HPDE6-E6E7 (cell line): ENCODE measurements around the gene FOXD2.
"Not testable (repeated sequence)": the region's sequence is repeated elsewhere in the genome, so short reads cannot be mapped to it uniquely, and the experiment has no call there.

ENCODE experiments used
- DNase-seq: peaks from one replicate; pipeline ENCODE4 v3.0.0; 2011; ENCODE audit warnings: missing footprints; ENCODE audit errors: extremely low spot score

The FOXD2 gene

GRCh38 chr1:47439819-47440598 lies 2.2 kb downstream of the FOXD2 start:
- no peak for DNase-seq

- DNase-seq: no peak
Observed at GRCh38 chr1:47440599-47441081, 2.8 kb downstream of the FOXD2 start.

- DNase-seq: no peak
Observed at GRCh38 chr1:47441450-47442106, 3.7 kb downstream of the FOXD2 start.

GRCh38 chr1:47442202-47442601 lies 4.4 kb downstream of the FOXD2 start:
- DNase-seq: no peak

GRCh38 chr1:47442842-47443529 lies 5.1 kb downstream of the FOXD2 start:
- no peak for DNase-seq

GRCh38 chr1:47443530-47444296 lies 5.9 kb downstream of the FOXD2 start:
- no peak for DNase-seq

- DNase-seq: no peak
Observed at GRCh38 chr1:47444297-47444561, 6.4 kb downstream of the FOXD2 start.

GRCh38 chr1:47444562-47445465 lies 7.0 kb downstream of the FOXD2 start:
- no peak for DNase-seq

- no peak for DNase-seq
Observed at GRCh38 chr1:47445823-47446550, 8.1 kb downstream of the FOXD2 start.

GRCh38 chr1:47448462-47449222 lies 10.8 kb downstream of the FOXD2 start:
- DNase-seq: no peak

- peak; percentile 22 for DNase-seq
Observed at GRCh38 chr1:47449822-47450552, 12.1 kb downstream of the FOXD2 start.

- DNase-seq: no peak
Observed at GRCh38 chr1:47450606-47451005, 12.8 kb downstream of the FOXD2 start.

GRCh38 chr1:47452426-47452825 lies 14.6 kb downstream of the FOXD2 start:
- no peak for DNase-seq

- DNase-seq: not testable (repeated sequence)
Observed at GRCh38 chr1:47453910-47454309, 16.1 kb downstream of the FOXD2 start.

GRCh38 chr1:47456250-47456649 lies 18.4 kb downstream of the FOXD2 start:
- no peak for DNase-seq

GRCh38 chr1:47457547-47457946 lies 19.7 kb downstream of the FOXD2 start:
- DNase-seq: not testable (repeated sequence)

- DNase-seq: no peak
Observed at GRCh38 chr1:47459253-47459788, 21.5 kb downstream of the FOXD2 start.

- DNase-seq: no peak
Observed at GRCh38 chr1:47460040-47460439, 22.2 kb downstream of the FOXD2 start.

- DNase-seq: no peak
Observed at GRCh38 chr1:47460456-47460855, 22.6 kb downstream of the FOXD2 start.
